Neural progenitor cell (in vitro differentiated cells): ENCODE measurements around the gene ZBTB7A. TPM values are rescaled to one million over a fixed set of nuclear protein-coding genes. Genes with fewer than 3 reads are reported as not detected.

Experiments
- DNase-seq: peaks from one replicate; pipeline ENCODE4 v3.0.0-alpha.2; 2016; ENCODE audit warnings: low spot score
- H2AFZ ChIP-seq: fragments of 200-600 bp; sonication (generic); replicated peaks from 2 replicates; pipeline ENCODE4 v1.6.1; 2016; ENCODE audit warnings: antibody characterized with exemption
- H3F3A ChIP-seq: fragments of 200-600 bp; sonication (generic); 2 replicates; pipeline ENCODE4 v1.6.1; 2016; ENCODE audit warnings: antibody characterized with exemption, low read depth
- H3K27ac ChIP-seq: fragments of 200-600 bp; sonication (generic); 2 replicates; pipeline ENCODE4 v1.5.1; 2016; ENCODE audit warnings: mild to moderate bottlenecking
- H3K27me3 ChIP-seq: fragments of 200-600 bp; sonication (generic); 2 replicates; pipeline ENCODE4 v1.6.1; 2016; ENCODE audit warnings: mild to moderate bottlenecking, moderate library complexity
- H3K36me3 ChIP-seq: fragments of 200-600 bp; sonication (generic); 2 replicates; pipeline ENCODE4 v1.5.1; 2016
- H3K4me1 ChIP-seq: fragments of 200-600 bp; sonication (generic); 2 replicates; pipeline ENCODE4 v1.6.1; 2016; ENCODE audit warnings: mixed run types
- H3K4me2 ChIP-seq: fragments of 200-600 bp; sonication (generic); 2 replicates; pipeline ENCODE4 v1.6.1; 2016
- H3K4me3 ChIP-seq: fragments of 200-600 bp; sonication (generic); 2 replicates; pipeline ENCODE4 v1.5.1; 2016
- H3K79me2 ChIP-seq: fragments of 200-600 bp; sonication (generic); 2 replicates; pipeline ENCODE4 v1.6.1; 2016; ENCODE audit warnings: low read depth
- H3K9ac ChIP-seq: fragments of 200-600 bp; sonication (generic); 2 replicates; pipeline ENCODE4 v1.6.1; 2016
- H3K9me3 ChIP-seq: fragments of 200-600 bp; sonication (generic); 2 replicates; pipeline ENCODE4 v1.5.1; 2016; ENCODE audit warnings: low read depth
- H4K20me1 ChIP-seq: fragments of 200-600 bp; sonication (generic); 2 replicates; pipeline ENCODE4 v1.6.1; 2016; ENCODE audit warnings: low read depth
- H3K27ac Mint-ChIP-seq: 3 replicates; pipeline ENCODE4 v1.8.0; 2021; ENCODE audit warnings: mixed read lengths
- H3K27me3 Mint-ChIP-seq: 2 replicates; pipeline ENCODE4 v1.8.0; 2022; ENCODE audit warnings: low read depth, mild to moderate bottlenecking, inconsistent platforms, moderate library complexity, mixed read lengths; ENCODE audit not compliant: insufficient read depth
- H3K36me3 Mint-ChIP-seq: 3 replicates; pipeline ENCODE4 v1.8.0; 2021; ENCODE audit warnings: mixed read lengths
- H3K4me1 Mint-ChIP-seq: 3 replicates; pipeline ENCODE4 v1.8.0; 2021; ENCODE audit warnings: mixed read lengths
- H3K4me3 Mint-ChIP-seq: 3 replicates; pipeline ENCODE4 v1.8.0; 2021; ENCODE audit warnings: mild to moderate bottlenecking, moderate library complexity, mixed read lengths
- H3K9me3 Mint-ChIP-seq: 3 replicates; pipeline ENCODE4 v1.8.0; 2020; ENCODE audit warnings: mixed read lengths
- CTCF ChIP-seq: fragments of 200-600 bp; sonication (generic); IDR thresholded peaks from 2 replicates; pipeline ENCODE4 v1.5.1; 2017; ENCODE audit warnings: antibody characterized with exemption, mild to moderate bottlenecking
- EZH2 ChIP-seq: fragments of 200-600 bp; sonication (generic); IDR thresholded peaks from 2 replicates; pipeline ENCODE4 v1.6.1; 2017; ENCODE audit warnings: antibody characterized with exemption, mild to moderate bottlenecking, moderate library complexity
- EZH2phosphoT487 ChIP-seq: fragments of 200-600 bp; sonication (generic); IDR thresholded peaks from 2 replicates; pipeline ENCODE4 v1.6.1; 2017; ENCODE audit warnings: antibody characterized with exemption
- total RNA-seq: library from RNA; depleted of rRNA; stranded (reverse); fragments of >200 nt; gene quantifications from 2 replicates; pipeline ENCODE4 v1.2.3, GENCODE V29; 2015; ENCODE audit warnings: low replicate concordance

ZBTB7A gene
- total RNA-seq, 1 donor from 2014 or later = 4.0 TPM

DNA sequence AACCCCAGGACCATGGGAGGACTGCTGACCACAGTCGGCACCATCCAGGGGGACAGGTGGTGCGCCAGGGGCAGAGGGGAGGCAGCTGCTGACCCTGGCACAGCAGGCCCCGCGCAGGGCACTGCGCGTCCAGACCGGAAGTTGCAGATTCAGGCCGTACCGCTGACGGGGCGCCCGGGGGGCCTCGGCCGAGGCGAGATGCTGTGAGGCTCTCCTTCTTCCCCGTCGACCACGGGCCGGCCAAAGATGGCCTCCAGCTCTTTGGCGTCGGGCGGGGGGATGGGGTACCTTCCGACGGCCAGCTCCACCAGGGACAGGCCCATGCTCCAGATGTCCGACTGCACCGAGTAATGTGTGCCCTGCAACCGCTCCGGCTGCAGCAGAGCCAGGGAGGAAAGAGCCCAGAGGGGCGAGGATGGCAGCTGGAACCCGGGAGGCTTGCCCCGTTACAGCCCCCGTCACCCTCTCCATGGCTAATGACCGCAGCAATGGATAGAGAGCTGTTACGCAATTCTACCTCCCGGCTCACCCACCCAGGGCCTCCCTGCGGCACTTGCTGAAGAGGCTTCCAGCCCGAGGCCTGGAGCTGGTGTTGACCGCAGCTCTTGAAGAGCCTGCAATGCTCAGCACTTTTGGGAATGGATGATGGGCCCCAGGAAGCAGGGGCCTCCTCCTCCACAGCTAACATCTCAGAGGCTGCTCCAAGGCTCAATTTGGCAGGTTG, 32.5 kb upstream of the ZBTB7A start:
- H3K4me1 Mint-ChIP-seq = no peaks in the 10 kb centered on the region
- H3K79me2 ChIP-seq = no peaks in the 10 kb centered on the region
- no peaks in the 10 kb centered on the region for H3K9me3 ChIP-seq
- DNase-seq = no peak
- no peak overlapping the region for H3K4me3 Mint-ChIP-seq
- H4K20me1 ChIP-seq = no peaks in the 10 kb centered on the region
- TF ChIP-seq CTCF = no peak
- no peak for TF ChIP-seq EZH2
- TF ChIP-seq EZH2phosphoT487 = no peak
- H3K36me3 Mint-ChIP-seq = peaks cover 10% of the 10 kb centered on the region
- no peak overlapping the region for H2AFZ ChIP-seq
- H3K36me3 ChIP-seq = no peaks in the 10 kb centered on the region
- H3K27ac ChIP-seq = no peak overlapping the region
- no peaks in the 10 kb centered on the region for H3K9me3 Mint-ChIP-seq
- no peak overlapping the region for H3K4me2 ChIP-seq
- H3F3A ChIP-seq = no peaks in the 10 kb centered on the region
- H3K27ac Mint-ChIP-seq = no peak overlapping the region
- no peak overlapping the region for H3K9ac ChIP-seq
- no peaks in the 10 kb centered on the region for H3K27me3 ChIP-seq
- peaks cover 5% of the 10 kb centered on the region for H3K27me3 Mint-ChIP-seq
- H3K4me1 ChIP-seq = no peaks in the 10 kb centered on the region
- no peak overlapping the region for H3K4me3 ChIP-seq

DNA sequence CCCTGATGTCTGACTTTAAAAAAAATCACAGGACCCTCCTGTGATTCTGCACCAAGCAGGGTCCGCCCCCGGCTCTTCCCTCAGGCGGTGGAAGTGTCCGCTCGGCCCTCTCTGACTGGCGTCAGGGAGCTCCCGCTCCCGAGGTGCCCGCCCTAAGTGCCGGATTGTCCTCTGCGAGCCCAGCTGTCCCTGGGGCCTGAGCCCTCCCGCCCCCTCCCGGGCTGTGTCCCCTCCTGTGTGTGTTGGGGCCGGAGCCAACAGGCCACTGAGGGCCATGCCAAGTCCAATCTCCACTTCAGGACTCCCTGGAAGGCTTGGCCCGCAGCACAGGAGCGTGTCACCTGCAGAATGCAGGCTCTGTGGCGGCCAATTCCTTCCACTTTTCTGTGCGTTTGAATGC, 31.8 kb upstream of the ZBTB7A start:
- no peak for TF ChIP-seq CTCF
- TF ChIP-seq EZH2phosphoT487 = no peak
- no peak for TF ChIP-seq EZH2
- H3K4me3 ChIP-seq = no peak overlapping the region
- Mint-ChIP-seq H3K27ac (no peak overlapping the region), H3K4me1 (no peaks in the 10 kb centered on the region), H3K4me3 (no peak overlapping the region), H3K36me3 (peaks cover 11% of the 10 kb centered on the region), H3K27me3 (peaks cover 5% of the 10 kb centered on the region), H3K9me3 (no peaks in the 10 kb centered on the region)
- H4K20me1 ChIP-seq = no peaks in the 10 kb centered on the region
- H3K79me2 ChIP-seq = no peaks in the 10 kb centered on the region
- no peak overlapping the region for H3K4me2 ChIP-seq
- no peak for DNase-seq
- no peak overlapping the region for H2AFZ ChIP-seq
- no peaks in the 10 kb centered on the region for H3K9me3 ChIP-seq
- no peak overlapping the region for H3K9ac ChIP-seq
- H3K36me3 ChIP-seq = no peaks in the 10 kb centered on the region
- H3K27me3 ChIP-seq = no peaks in the 10 kb centered on the region
- H3K4me1 ChIP-seq = no peaks in the 10 kb centered on the region
- H3K27ac ChIP-seq = no peak overlapping the region
- H3F3A ChIP-seq = no peaks in the 10 kb centered on the region

DNA sequence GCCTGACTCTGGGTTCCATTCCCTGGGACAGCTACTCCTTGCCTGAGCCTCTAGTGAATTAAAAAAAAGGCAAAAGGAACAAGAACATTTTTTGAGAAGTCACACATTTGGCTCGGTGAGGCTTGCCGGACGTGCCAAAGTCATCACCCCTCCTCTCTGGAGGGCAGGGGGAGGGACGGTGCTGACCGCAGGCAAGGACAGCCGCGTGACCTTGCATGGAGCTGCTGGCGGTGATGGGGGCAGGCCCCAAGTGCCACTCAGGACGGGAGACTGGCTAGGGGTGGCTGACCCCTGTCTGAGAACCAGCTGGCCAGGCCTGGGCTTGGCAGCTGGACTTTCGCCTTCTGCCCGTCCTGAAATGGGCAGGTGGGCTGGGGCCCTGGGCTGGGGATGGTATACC, 30.8 kb upstream of the ZBTB7A start:
- Histone ChIP-seq H2AFZ (no peak overlapping the region), H3K27ac (no peak overlapping the region), H3K9ac (no peak overlapping the region), H3K4me3 (no peak overlapping the region), H3K9me3 (no peaks in the 10 kb centered on the region), H3K36me3 (no peaks in the 10 kb centered on the region), H3K27me3 (no peaks in the 10 kb centered on the region), H3K79me2 (no peaks in the 10 kb centered on the region), H3K4me2 (no peak overlapping the region), H3K4me1 (no peaks in the 10 kb centered on the region), H3F3A (no peaks in the 10 kb centered on the region), H4K20me1 (no peaks in the 10 kb centered on the region)
- Mint-ChIP-seq H3K4me1 (no peaks in the 10 kb centered on the region), H3K9me3 (no peaks in the 10 kb centered on the region), H3K36me3 (peaks cover 12% of the 10 kb centered on the region), H3K27ac (no peak overlapping the region), H3K27me3 (peaks cover 5% of the 10 kb centered on the region), H3K4me3 (no peak overlapping the region)
- DNase-seq = no peak
- no peak for TF ChIP-seq EZH2
- TF ChIP-seq EZH2phosphoT487 = no peak
- TF ChIP-seq CTCF = no peak
